Tibial artery (tissue), 4 donors: Measurements from ENCODE around the gene DHRSX.

Experiments used
- DNase-seq, 2 donors: peaks; one replicate each; pipeline ENCODE4 v3.0.0-alpha.2; 2019
- H3K27ac ChIP-seq, 2 donors: fragments of 200-600 bp; sonication (generic) in 1 of 2; 1 replicate in 1 of 2; 2 replicates in 1 of 2; pipeline ENCODE4 v1.5.1; 2018 to 2019; ENCODE audit warnings: mild to moderate bottlenecking in 1 of 2
- H3K27me3 ChIP-seq, 2 donors: fragments of 200-600 bp; sonication (generic) in 1 of 2; one replicate each; pipeline versions ENCODE4 v1.5.1 to v1.6.0; 2016 to 2019
- H3K36me3 ChIP-seq, 3 donors: fragments of 200-600 bp; sonication (generic) in 2 of 3; one replicate each; pipeline ENCODE4 v1.5.1; 2016 to 2019; ENCODE audit warnings: mild to moderate bottlenecking in 2 of 3
- H3K4me1 ChIP-seq, 4 donors: fragments of 200-600 bp; sonication (generic) in 2 of 4; 1 replicate in 3 of 4; 2 replicates in 1 of 4; pipeline ENCODE4 v1.5.1; 2016 to 2019
- H3K4me3 ChIP-seq, 2 donors: fragments of 200-600 bp; sonication (generic) in 1 of 2; 1 replicate in 1 of 2; 2 replicates in 1 of 2; pipeline ENCODE4 v1.5.1; 2018 to 2019; ENCODE audit warnings: mild to moderate bottlenecking in 2 of 2
- H3K9me3 ChIP-seq, 3 donors: fragments of 200-600 bp; sonication (generic) in 1 of 3; one replicate each; pipeline ENCODE4 v1.5.1; 2016 to 2019
- CTCF ChIP-seq, 2 experiments: fragments of 200-600 bp in 1 of 2; fragments of 450-650 bp in 1 of 2; IDR thresholded peaks; one replicate each; pipeline ENCODE4 v1.5.1; 2017 to 2019; ENCODE audit warnings: antibody characterized with exemption in 2 of 2, mild to moderate bottlenecking in 1 of 2, moderate library complexity in 1 of 2
- intact Hi-C: fragments of 100-400 bp; cut with DNase I; formaldehyde crosslinking; loops from one replicate; pipeline ENCODE4 v1.15.0; 2023; ENCODE audit warnings: low total_unique reads

DHRSX gene

GRCh38 chrX:2336181-2336580 is 164.6 kb downstream of the DHRSX start:
- H3K4me3 ChIP-seq: no peak overlapping the region
- H3K27ac ChIP-seq: no peak overlapping the region
- intact Hi-C loops: loop anchor here (10.0 kb wide), 1 partner anchor 159 kb away; no protein-coding TSS in a partner anchor
- H3K27me3 ChIP-seq: no peaks in the 10 kb centered on the region
- no peaks in the 10 kb centered on the region for H3K36me3 ChIP-seq
- DNase-seq: no peak
- no peaks in the 10 kb centered on the region for H3K9me3 ChIP-seq
- no peaks in the 10 kb centered on the region for H3K4me1 ChIP-seq
- TF ChIP-seq CTCF (IDR thresholded peaks at IDR 0.05): no peak

GRCh38 chrX:2334237-2334636 is 166.5 kb downstream of the DHRSX start:
- no peak overlapping the region for H3K27ac ChIP-seq
- no peak for DNase-seq
- H3K27me3 ChIP-seq: no peaks in the 10 kb centered on the region
- intact Hi-C loops: loop anchor here (10.0 kb wide), 1 partner anchor 161 kb away; no protein-coding TSS in a partner anchor
- H3K9me3 ChIP-seq: no peaks in the 10 kb centered on the region
- no peak overlapping the region for H3K4me3 ChIP-seq
- TF ChIP-seq CTCF (IDR thresholded peaks at IDR 0.05): no peak
- no peaks in the 10 kb centered on the region for H3K36me3 ChIP-seq
- no peaks in the 10 kb centered on the region for H3K4me1 ChIP-seq

GRCh38 chrX:2332252-2332651 is 168.5 kb downstream of the DHRSX start:
- H3K27ac ChIP-seq: no peak overlapping the region
- H3K36me3 ChIP-seq: no peaks in the 10 kb centered on the region
- TF ChIP-seq CTCF (IDR thresholded peaks at IDR 0.05): no peak
- DNase-seq: no peak
- H3K4me1 ChIP-seq: no peaks in the 10 kb centered on the region
- H3K4me3 ChIP-seq: no peak overlapping the region
- intact Hi-C loops: loop anchor here (10.0 kb wide), 1 partner anchor 163 kb away; no protein-coding TSS in a partner anchor
- no peaks in the 10 kb centered on the region for H3K9me3 ChIP-seq
- no peaks in the 10 kb centered on the region for H3K27me3 ChIP-seq

- intact Hi-C loops: loop anchor here (10.0 kb wide), 1 partner anchor 164 kb away; no protein-coding TSS in a partner anchor
- H3K27me3 ChIP-seq: no peaks in the 10 kb centered on the region
- no peak overlapping the region for H3K4me3 ChIP-seq
- no peak for DNase-seq
- H3K9me3 ChIP-seq: no peaks in the 10 kb centered on the region
- no peak for TF ChIP-seq CTCF (IDR thresholded peaks at IDR 0.05)
- H3K27ac ChIP-seq: no peak overlapping the region
- no peaks in the 10 kb centered on the region for H3K4me1 ChIP-seq
- no peaks in the 10 kb centered on the region for H3K36me3 ChIP-seq
These were observed 169.9 kb downstream of the DHRSX start for GRCh38 chrX:2330910-2331309.

GRCh38 chrX:2330487-2330886 is 170.3 kb downstream of the DHRSX start:
- Histone ChIP-seq H3K4me3 (no peak overlapping the region), H3K27me3 (no peaks in the 10 kb centered on the region), H3K36me3 (no peaks in the 10 kb centered on the region), H3K27ac (no peak overlapping the region), H3K4me1 (no peaks in the 10 kb centered on the region), H3K9me3 (no peaks in the 10 kb centered on the region)
- TF ChIP-seq CTCF (IDR thresholded peaks at IDR 0.05): no peak
- DNase-seq: no peak
- intact Hi-C loops: loop anchor here (10.0 kb wide), 1 partner anchor 164 kb away; no protein-coding TSS in a partner anchor

DNA sequence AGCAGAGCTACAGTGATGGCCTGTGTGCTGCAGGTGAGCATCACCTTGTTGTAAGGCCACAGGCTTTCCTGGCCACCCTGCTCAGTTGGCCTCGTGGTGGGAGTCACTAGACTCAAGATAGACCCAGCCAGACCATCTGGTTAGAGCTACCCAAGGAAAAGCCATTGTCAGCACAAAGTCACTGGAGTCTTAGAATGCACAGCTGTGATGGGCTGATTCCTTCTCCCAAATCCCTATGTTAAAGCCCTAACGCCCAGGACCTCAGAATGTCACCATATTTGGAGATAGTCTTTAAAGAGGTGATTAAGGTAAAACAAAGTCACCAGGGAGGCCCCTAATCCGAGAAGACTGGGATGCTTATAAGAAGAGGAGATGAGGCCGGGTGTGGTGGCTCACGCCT is 173.4 kb downstream of the DHRSX start:
- Histone ChIP-seq H3K27me3 (no peaks in the 10 kb centered on the region), H3K27ac (no peak overlapping the region), H3K9me3 (no peaks in the 10 kb centered on the region), H3K4me3 (no peak overlapping the region), H3K36me3 (no peaks in the 10 kb centered on the region), H3K4me1 (no peaks in the 10 kb centered on the region)
- no peak for TF ChIP-seq CTCF (IDR thresholded peaks at IDR 0.05)
- DNase-seq: no peak
- intact Hi-C loops: no loop called here
